Activated T-helper 2 cell treated with anti-CD3 and anti-CD28 coated beads, Interferon-gamma antibody, Interleukin-2, Interleukin-4, amounts not matched to agents 10 μg/mL and 5 μg/mL and 100 μg/mL, durations not matched to agents 14 hours and 24 hours and 36 hours (primary cell): Measurements from ENCODE around the gene KIDINS220. TPM values are rescaled to one million over a fixed set of nuclear protein-coding genes. Genes with fewer than 3 reads are reported as not detected.

ENCODE experiments used
- DNase-seq: peaks from one replicate; pipeline ENCODE4 v3.0.0; 2021; ENCODE audit warnings: low spot score
- H3K27ac Mint-ChIP-seq: one replicate; pipeline ENCODE4 v1.8.0; 2021; ENCODE audit warnings: mixed read lengths
- H3K27me3 Mint-ChIP-seq: one replicate; pipeline ENCODE4 v1.8.0; 2021; ENCODE audit warnings: low read depth, mixed read lengths
- H3K36me3 Mint-ChIP-seq: one replicate; pipeline ENCODE4 v1.8.0; 2021; ENCODE audit warnings: low read depth, mixed read lengths
- H3K4me1 Mint-ChIP-seq: one replicate; pipeline ENCODE4 v1.8.0; 2021; ENCODE audit warnings: low read depth, mixed read lengths
- H3K4me3 Mint-ChIP-seq: one replicate; pipeline ENCODE4 v1.8.0; 2021; ENCODE audit warnings: low read depth, mild to moderate bottlenecking, moderate library complexity, mixed read lengths
- H3K9me3 Mint-ChIP-seq: one replicate; pipeline ENCODE4 v1.8.0; 2021; ENCODE audit warnings: mixed read lengths
- intact Hi-C: fragments of 100-400 bp; cut with micrococcal nuclease; formaldehyde crosslinking; loops from one replicate; pipeline ENCODE4 v1.15.1; 2023
- total RNA-seq: library from RNA; stranded (reverse); gene quantifications from 2 replicates; pipeline ENCODE4 v1.2.3, GENCODE V29; 2022

The KIDINS220 gene
- total RNA-seq, 1 donor from 2014 or later: 26.1 TPM

- H3K4me3 Mint-ChIP-seq: no peak overlapping the region
- no peaks in the 10 kb centered on the region for H3K9me3 Mint-ChIP-seq
- H3K27ac Mint-ChIP-seq: no peak overlapping the region
- intact Hi-C loops: no loop called here
- peaks cover 18% of the 10 kb centered on the region for H3K36me3 Mint-ChIP-seq
- H3K4me1 Mint-ChIP-seq: peaks cover 3% of the 10 kb centered on the region
- H3K27me3 Mint-ChIP-seq: no peaks in the 10 kb centered on the region
- DNase-seq: no peak
Observed at GRCh38 chr2:8819948-8820347, 17.5 kb downstream of the KIDINS220 start.

DNA sequence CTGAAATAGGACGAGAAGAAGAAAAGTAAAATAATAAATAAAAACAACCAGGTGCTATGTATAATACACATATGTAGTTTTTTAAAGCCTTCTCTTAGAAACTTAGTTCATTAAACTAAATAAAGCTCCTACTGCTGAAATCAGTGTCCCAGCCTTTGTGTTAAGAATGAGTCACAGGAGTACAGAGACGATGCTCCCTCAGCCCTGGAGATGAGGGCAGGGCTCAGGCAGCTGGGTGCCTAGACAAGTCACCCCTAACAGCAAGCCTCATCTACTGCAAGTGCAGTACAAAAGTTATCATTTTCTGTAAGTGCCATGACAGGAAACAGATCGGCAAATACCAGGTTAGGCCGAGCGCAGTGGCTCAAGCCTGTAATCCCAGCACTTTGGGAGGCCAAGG, 18.2 kb downstream of the KIDINS220 start:
- Mint-ChIP-seq H3K27me3 (no peaks in the 10 kb centered on the region), H3K36me3 (peaks cover 12% of the 10 kb centered on the region), H3K27ac (no peak overlapping the region), H3K9me3 (no peaks in the 10 kb centered on the region), H3K4me1 (peaks cover 1% of the 10 kb centered on the region), H3K4me3 (no peak overlapping the region)
- intact Hi-C loops: no loop called here
- DNase-seq: no peak

- H3K27ac Mint-ChIP-seq: no peak overlapping the region
- no peak overlapping the region for H3K4me3 Mint-ChIP-seq
- peaks cover 17% of the 10 kb centered on the region for H3K36me3 Mint-ChIP-seq
- H3K4me1 Mint-ChIP-seq: peaks cover 1% of the 10 kb centered on the region
- DNase-seq: no peak
- intact Hi-C loops: no loop called here
- H3K27me3 Mint-ChIP-seq: no peaks in the 10 kb centered on the region
- H3K9me3 Mint-ChIP-seq: no peaks in the 10 kb centered on the region
Observed at GRCh38 chr2:8817221-8817620, 20.2 kb downstream of the KIDINS220 start.

DNA sequence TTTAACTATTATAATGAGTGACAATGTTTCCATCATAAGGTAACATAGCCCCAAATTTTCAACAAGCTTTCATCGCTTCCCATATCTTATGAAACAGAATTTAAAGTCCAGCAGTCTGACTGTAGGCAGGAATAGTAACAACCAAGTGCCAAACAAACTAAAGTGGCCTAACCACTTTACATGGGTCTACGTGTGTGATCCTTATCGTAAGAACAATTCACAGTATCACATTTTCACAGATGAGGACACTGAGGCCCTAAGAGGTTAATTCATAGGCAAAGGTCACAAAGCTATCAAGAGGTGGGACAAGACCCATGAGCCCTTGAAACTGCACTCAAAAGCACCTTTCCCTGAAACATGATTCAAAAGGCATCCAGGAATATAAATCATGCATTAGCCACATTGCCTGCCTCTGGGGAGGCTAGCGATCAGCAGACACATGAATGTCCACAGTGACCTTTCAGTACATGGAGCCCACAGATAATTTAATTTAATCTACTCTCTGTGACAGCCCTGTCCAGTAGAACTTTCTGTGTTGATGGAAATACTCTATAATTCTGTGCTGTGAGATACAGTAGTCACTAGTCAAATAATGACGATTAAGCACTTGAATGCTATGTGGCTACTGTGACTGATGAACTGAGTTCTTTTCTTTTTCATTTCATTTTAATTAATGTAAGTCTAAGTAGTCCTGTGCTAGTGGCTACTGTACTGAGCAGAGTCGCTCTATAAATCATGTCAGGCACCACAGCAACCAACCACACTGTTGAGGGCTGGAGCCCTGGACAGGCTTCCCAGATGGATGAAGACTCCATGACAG, 30.3 kb downstream of the KIDINS220 start:
- H3K27me3 Mint-ChIP-seq: no peaks in the 10 kb centered on the region
- peaks cover 54% of the 10 kb centered on the region for H3K36me3 Mint-ChIP-seq
- peaks cover 12% of the 10 kb centered on the region for H3K4me1 Mint-ChIP-seq
- no peak overlapping the region for H3K4me3 Mint-ChIP-seq
- H3K27ac Mint-ChIP-seq: no peak overlapping the region
- H3K9me3 Mint-ChIP-seq: no peaks in the 10 kb centered on the region
- intact Hi-C loops: no loop called here
- no peak for DNase-seq

DNA sequence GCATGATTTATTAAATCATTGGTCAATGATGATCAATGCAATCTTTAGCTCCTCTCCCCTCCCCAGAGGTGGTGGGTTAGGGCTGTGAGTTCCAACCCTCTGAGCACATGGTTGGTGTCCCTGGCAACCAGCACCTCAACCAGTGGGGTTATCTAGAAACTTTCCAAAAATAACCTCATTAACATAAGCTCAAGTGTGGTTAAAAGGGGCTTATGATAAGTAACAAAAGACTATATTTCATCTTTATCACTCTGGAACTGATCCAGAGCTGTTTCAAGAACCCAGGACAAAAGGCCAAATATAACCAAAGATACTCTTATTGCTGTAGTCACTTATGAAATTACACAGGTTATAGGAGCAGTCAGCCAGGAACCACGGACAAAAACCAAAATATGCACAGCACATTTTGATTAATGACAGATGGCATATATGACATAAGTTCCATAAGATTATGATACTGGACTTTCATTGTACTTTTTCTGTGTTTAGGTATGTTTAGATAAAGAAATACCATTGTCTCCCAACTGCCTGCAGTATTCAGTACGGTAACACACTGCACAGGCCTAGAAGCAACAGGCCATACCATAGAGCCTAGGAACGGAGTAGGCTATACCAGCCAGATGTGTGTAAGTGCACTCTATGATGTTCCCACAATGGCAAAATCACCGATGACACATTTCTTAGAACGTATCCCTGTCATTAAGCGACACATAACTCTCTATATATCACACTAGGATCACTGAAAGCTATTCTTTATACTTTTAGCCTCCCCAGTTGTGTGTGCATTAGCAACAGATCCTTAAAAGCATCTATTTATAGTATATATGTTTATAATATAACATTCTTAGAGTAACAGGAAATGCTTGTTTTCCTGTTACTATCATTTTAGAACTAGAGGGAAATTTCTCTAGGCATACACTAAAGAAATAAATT, 31.9 kb downstream of the KIDINS220 start:
- intact Hi-C loops: no loop called here
- Mint-ChIP-seq H3K27me3 (no peaks in the 10 kb centered on the region), H3K36me3 (peaks cover 57% of the 10 kb centered on the region), H3K4me3 (no peak overlapping the region), H3K9me3 (no peaks in the 10 kb centered on the region), H3K27ac (no peak overlapping the region), H3K4me1 (peaks cover 12% of the 10 kb centered on the region)
- DNase-seq: no peak

DNA sequence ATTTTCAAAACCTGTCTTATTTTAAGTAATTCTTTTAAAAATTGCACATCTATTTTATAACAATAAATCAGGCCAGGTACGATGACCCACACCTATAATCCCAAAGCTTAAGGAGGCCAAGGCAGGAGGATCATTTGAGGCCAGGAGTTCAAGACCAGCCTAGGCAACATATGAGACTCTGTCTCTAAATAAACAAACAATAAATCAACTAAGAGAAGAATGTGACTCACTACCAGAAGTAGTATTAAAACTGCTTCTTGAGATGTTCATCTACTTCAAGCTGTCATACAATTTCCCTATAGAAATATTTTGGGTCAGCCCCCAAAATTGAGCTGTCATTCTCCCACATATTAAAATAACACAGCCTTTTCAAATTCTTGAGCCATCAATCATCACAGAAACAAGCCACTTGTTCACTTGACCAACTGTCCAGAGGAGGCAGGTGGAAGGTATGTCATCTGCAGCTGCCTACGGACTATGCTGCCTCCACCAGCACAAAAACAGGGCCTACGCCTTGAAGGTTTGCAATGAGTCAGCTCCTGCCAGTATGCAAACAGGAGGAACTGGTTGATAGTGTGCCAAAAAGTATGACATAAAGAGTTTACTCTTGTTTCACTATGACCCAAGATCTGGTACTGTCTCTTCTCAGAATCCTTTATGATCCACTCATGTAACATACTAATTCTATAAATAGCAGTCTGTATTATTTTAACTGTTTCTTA, 33.6 kb downstream of the KIDINS220 start:
- Mint-ChIP-seq H3K27ac (peak overlapping the region; percentile 65), H3K36me3 (peaks cover 63% of the 10 kb centered on the region), H3K27me3 (no peaks in the 10 kb centered on the region), H3K9me3 (no peaks in the 10 kb centered on the region), H3K4me3 (no peak overlapping the region), H3K4me1 (peaks cover 14% of the 10 kb centered on the region)
- DNase-seq: peak; percentile 15
- intact Hi-C loops: no loop called here

DNA sequence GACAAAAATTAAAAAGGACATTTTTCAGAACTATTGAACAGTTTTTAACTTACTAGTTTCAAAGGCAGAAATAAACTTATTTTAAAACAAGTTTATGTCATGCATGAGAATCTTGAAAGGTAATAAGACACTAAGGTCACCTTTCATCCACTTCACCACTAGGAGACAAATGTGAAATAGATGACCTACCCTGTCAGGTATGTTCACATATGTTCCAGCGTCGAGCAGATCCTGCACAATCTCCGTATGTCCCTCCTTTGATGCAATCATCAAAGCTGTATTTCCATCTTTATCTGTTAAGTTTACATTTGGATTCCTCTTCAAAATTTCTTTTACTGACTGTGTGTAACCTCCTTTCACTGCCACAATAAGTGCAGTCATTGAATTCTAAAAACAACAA, 34.7 kb downstream of the KIDINS220 start:
- intact Hi-C loops: no loop called here
- H3K27me3 Mint-ChIP-seq: no peaks in the 10 kb centered on the region
- H3K9me3 Mint-ChIP-seq: no peaks in the 10 kb centered on the region
- DNase-seq: no peak
- peaks cover 62% of the 10 kb centered on the region for H3K36me3 Mint-ChIP-seq
- peaks cover 14% of the 10 kb centered on the region for H3K4me1 Mint-ChIP-seq
- H3K27ac Mint-ChIP-seq: no peak overlapping the region
- H3K4me3 Mint-ChIP-seq: no peak overlapping the region

DNA sequence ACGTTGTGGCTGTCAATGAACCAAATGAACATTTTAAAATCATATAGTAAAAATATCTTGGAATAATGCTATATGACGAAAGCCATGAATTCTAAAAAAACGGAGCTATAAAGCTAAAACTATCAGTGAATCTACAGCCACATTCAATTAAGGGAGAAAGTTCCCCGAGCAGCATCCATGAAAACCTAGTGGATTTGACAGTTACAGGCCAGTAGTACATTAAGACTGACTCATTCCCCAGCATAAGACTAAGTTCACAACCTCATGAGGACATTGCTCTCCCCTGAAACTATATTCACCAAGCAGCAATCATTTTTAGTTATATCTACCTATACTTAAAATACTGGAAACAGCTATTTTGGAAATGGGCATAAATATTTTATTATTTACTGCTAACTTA, 36.6 kb downstream of the KIDINS220 start:
- Mint-ChIP-seq H3K4me3 (no peak overlapping the region), H3K9me3 (no peaks in the 10 kb centered on the region), H3K4me1 (peaks cover 29% of the 10 kb centered on the region), H3K27me3 (no peaks in the 10 kb centered on the region), H3K27ac (no peak overlapping the region), H3K36me3 (peaks cover 68% of the 10 kb centered on the region)
- intact Hi-C loops: no loop called here
- no peak for DNase-seq

DNA sequence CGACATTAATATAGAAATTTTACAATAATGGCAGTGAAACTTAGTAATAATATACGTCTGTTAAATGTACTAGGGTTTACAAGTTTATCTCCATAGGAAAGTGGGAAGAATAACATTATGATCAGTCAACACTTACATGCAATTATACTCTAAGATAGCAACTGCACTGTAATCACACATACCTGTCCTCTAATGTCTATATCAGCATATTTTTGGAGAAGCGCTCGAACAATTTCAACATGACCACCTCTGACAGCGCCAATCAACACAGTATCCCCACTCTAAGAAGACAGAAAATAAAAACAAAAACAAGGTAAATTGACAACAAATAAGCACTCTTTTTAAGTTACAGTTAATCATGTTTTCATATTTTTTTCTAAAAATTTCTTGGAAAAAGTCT, 37.2 kb downstream of the KIDINS220 start:
- Mint-ChIP-seq H3K27ac (no peak overlapping the region), H3K36me3 (peaks cover 64% of the 10 kb centered on the region), H3K27me3 (no peaks in the 10 kb centered on the region), H3K4me1 (peaks cover 28% of the 10 kb centered on the region), H3K9me3 (no peaks in the 10 kb centered on the region), H3K4me3 (no peak overlapping the region)
- intact Hi-C loops: no loop called here
- DNase-seq: no peak

GRCh38 chr2:8799004-8799403, 38.4 kb downstream of the KIDINS220 start:
- H3K4me1 Mint-ChIP-seq: peaks cover 23% of the 10 kb centered on the region
- H3K27me3 Mint-ChIP-seq: no peaks in the 10 kb centered on the region
- intact Hi-C loops: no loop called here
- H3K9me3 Mint-ChIP-seq: no peaks in the 10 kb centered on the region
- H3K27ac Mint-ChIP-seq: no peak overlapping the region
- H3K36me3 Mint-ChIP-seq: peaks cover 66% of the 10 kb centered on the region
- no peak for DNase-seq
- H3K4me3 Mint-ChIP-seq: no peak overlapping the region

DNA sequence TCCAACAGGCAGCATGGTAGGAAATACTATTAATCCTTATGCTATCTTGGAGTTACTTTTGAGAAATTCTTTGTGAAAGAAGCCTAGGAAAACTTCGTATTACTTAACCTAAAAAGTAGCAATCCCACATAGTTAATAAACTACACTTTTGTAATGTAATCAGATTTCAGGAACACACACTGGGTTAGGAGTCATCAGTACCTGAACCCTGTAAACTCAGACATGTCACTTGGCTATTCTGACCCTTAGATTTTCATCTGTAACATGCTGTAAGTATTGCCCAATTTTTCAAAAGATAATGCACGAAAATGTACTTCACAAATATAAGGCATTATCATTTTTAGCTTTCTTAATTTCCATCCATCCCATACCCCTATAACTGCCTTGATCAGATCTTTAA, 39.0 kb downstream of the KIDINS220 start:
- Mint-ChIP-seq H3K4me3 (no peak overlapping the region), H3K36me3 (peaks cover 65% of the 10 kb centered on the region)

GRCh38 chr2:8797682-8798081, 39.7 kb downstream of the KIDINS220 start:
- Mint-ChIP-seq H3K27me3 (no peaks in the 10 kb centered on the region), H3K4me1 (peaks cover 19% of the 10 kb centered on the region), H3K36me3 (peaks cover 61% of the 10 kb centered on the region), H3K4me3 (no peak overlapping the region), H3K27ac (no peak overlapping the region), H3K9me3 (no peaks in the 10 kb centered on the region)
- intact Hi-C loops: no loop called here
- no peak for DNase-seq

More for the DNA sequence above, 39.0 kb downstream of the KIDINS220 start:
- no peaks in the 10 kb centered on the region for H3K27me3 Mint-ChIP-seq
- no peak for DNase-seq
- H3K9me3 Mint-ChIP-seq: no peaks in the 10 kb centered on the region
- no peak overlapping the region for H3K27ac Mint-ChIP-seq
- intact Hi-C loops: no loop called here
- H3K4me1 Mint-ChIP-seq: peaks cover 19% of the 10 kb centered on the region
